Measurements from ENCODE around the gene CHMP4B. TPM values are rescaled to one million over a fixed set of nuclear protein-coding genes. Genes with fewer than 3 reads are reported as not detected.

Gene CHMP4B
- total RNA-seq, result 10 to 100 TPM; 82.0 to 82.9 TPM

GRCh38 chr20:33810885-33811775 lies at the start of gene CHMP4B:
CHMP4B (plus strand) TSS chr20:33811348; CDS start chr20:33811469, 121 bp downstream.
- H3K36me3 Mint-ChIP-seq (ENCODE audit: low read depth), result peaks cover 33% of the 10 kb centered on the region
- peak; percentile 95 for ATAC-seq

GRCh38 chr20:33761698-33762250 lies 49.4 kb upstream of the CHMP4B start:
- no peaks in the 10 kb centered on the region for H3K4me1 Mint-ChIP-seq (ENCODE audit: low read depth)
- no peak overlapping the region for H3K4me3 Mint-ChIP-seq
- peaks cover 23% of the 10 kb centered on the region for H3K36me3 Mint-ChIP-seq (ENCODE audit: low read depth)
- DNase-seq, result no peak
- ChIA-PET POLR2A (no interaction called here), CTCF (no interaction called here)
- no peaks in the 10 kb centered on the region for H3K27me3 Mint-ChIP-seq
- peaks cover 5% of the 10 kb centered on the region for H3K9me3 Mint-ChIP-seq
- no peak overlapping the region for H3K27ac Mint-ChIP-seq
- intact Hi-C loops (cut with micrococcal nuclease), result no loop called here
- ATAC-seq, result no peak
- TF ChIP-seq CTCF (IDR thresholded peaks at IDR 0.05), result no peak

More at GRCh38 chr20:33810885-33811775, at the start of gene CHMP4B:
- ChIA-PET POLR2A (interaction anchor here (0.6 to 2.3 kb wide), 8 partner anchors 15 to 301 kb away, joined by 3 to 9 read pairs (median 4); partner anchors contain the start of genes EIF2S2 and ZNF341), CTCF (interaction anchor here (0.6 to 3.9 kb wide), 5 partner anchors 8 to 129 kb away, joined by 3 to 20 read pairs (median 3); no protein-coding TSS in a partner anchor)
- Mint-ChIP-seq H3K4me1 (ENCODE audit: low read depth) (peaks cover 37% of the 10 kb centered on the region), H3K27me3 (no peaks in the 10 kb centered on the region), H3K9me3 (no peaks in the 10 kb centered on the region), H3K27ac (peak within 1 kb of the TSS; percentile 99), H3K4me3 (peak within 1 kb of the TSS; percentile 95)
- no peak for TF ChIP-seq CTCF (IDR thresholded peaks at IDR 0.05)
- intact Hi-C loops (cut with micrococcal nuclease), result no loop called here
- peak; percentile 99 for DNase-seq

- intact Hi-C loops (cut with micrococcal nuclease), result no loop called here
- Mint-ChIP-seq H3K36me3 (ENCODE audit: low read depth) (peaks cover 7% of the 10 kb centered on the region), H3K4me1 (ENCODE audit: low read depth) (no peaks in the 10 kb centered on the region), H3K27me3 (no peaks in the 10 kb centered on the region), H3K27ac (no peak overlapping the region), H3K4me3 (no peak overlapping the region), H3K9me3 (no peaks in the 10 kb centered on the region)
- ATAC-seq, result no peak
- ChIA-PET CTCF (no interaction called here), POLR2A (no interaction called here)
- TF ChIP-seq CTCF (IDR thresholded peaks at IDR 0.05), result no peak
- no peak for DNase-seq
Observed at GRCh38 chr20:33765099-33765498, 46.0 kb upstream of the CHMP4B start.

- POLR2A ChIA-PET, result no interaction called here
- intact Hi-C loops (cut with micrococcal nuclease), result no loop called here
- H3K27me3 Mint-ChIP-seq, result no peaks in the 10 kb centered on the region
Observed at GRCh38 chr20:33765592-33765991, 45.6 kb upstream of the CHMP4B start.

More at GRCh38 chr20:33765592-33765991, 45.6 kb upstream of the CHMP4B start:
- TF ChIP-seq CTCF (IDR thresholded peaks at IDR 0.05), result no peak
- ATAC-seq (no peak), DNase-seq (no peak)
- Mint-ChIP-seq H3K4me3 (no peak overlapping the region), H3K4me1 (ENCODE audit: low read depth) (no peaks in the 10 kb centered on the region), H3K27ac (no peak overlapping the region), H3K36me3 (ENCODE audit: low read depth) (peaks cover 9% of the 10 kb centered on the region), H3K9me3 (no peaks in the 10 kb centered on the region)
- CTCF ChIA-PET, result no interaction called here

All from activated CD8-positive, alpha-beta T cell treated with anti-CD3 and anti-CD28 coated beads for 36 hours (primary cell).